ENCODE results near the gene CARD11. TPM values are rescaled to one million over a fixed set of nuclear protein-coding genes. Genes with fewer than 3 reads are reported as not detected.

Gene CARD11
- polyA plus RNA-seq, 4 donors: 0.67 to 5.4 (median 3.2) TPM

DNA sequence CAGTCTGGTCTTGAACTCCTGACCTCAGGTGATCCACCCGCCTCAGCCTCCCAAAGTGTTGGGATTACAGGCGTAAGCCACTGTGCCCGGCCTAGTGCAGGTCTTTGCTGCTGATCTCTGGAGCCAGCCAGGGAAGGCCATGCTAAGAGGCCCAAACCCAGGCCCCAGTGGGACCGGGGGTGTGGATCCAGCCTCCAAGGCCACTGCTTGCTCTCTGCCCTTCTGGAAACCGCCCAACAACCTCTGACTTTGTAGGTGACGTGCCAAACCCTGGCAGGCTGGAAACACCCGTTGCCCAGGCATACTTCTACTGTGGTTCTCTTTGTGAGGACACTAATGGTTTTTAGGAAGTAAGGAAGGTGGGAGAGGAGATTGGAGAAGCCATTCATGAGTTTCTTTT lies 116.1 kb downstream of the CARD11 start:
- DNase-seq (peak in 1 of 2 donors; percentile 10), FAIRE-seq (no peak)
- Histone ChIP-seq H3K9me3 (ENCODE audit: control insufficient read depth in 2 of 2, insufficient read depth in 1 of 2, low read depth in 1 of 2, low read length in 1 of 2) (no peaks in the 10 kb centered on the region), H3K27me3 (ENCODE audit: control insufficient read depth in 3 of 3, insufficient read depth in 3 of 3, low read length in 3 of 3) (no peaks in the 10 kb centered on the region), H3K36me3 (ENCODE audit: control insufficient read depth in 3 of 3, insufficient read depth in 2 of 3, low read depth in 1 of 3, low read length in 3 of 3) (peaks cover 0 to 5% (median 0%) of the 10 kb centered on the region in 3 donors), H3K4me3 (ENCODE audit: low read depth in 1 of 3, low read length in 3 of 3) (no peak overlapping the region), H3K4me1 (ENCODE audit: control insufficient read depth in 3 of 3, insufficient read depth in 2 of 3, low read depth in 1 of 3, low read length in 2 of 3) (peaks cover 0 to 3% (median 0%) of the 10 kb centered on the region in 3 donors), H3K27ac (ENCODE audit: low read depth in 1 of 3, low read length in 2 of 3) (no peak overlapping the region)
- WGBS, 3 donors: 44 to 75% (median 63%) methylated on average over 7 of the region's 7 CpGs

GRCh38 chr7:2926896-2927405 lies 116.7 kb downstream of the CARD11 start:
- DNase-seq (no peak), FAIRE-seq (no peak)
- peaks cover 0 to 3% (median 0%) of the 10 kb centered on the region in 3 donors for H3K4me1 ChIP-seq (ENCODE audit: control insufficient read depth in 3 of 3, insufficient read depth in 2 of 3, low read depth in 1 of 3, low read length in 2 of 3)
- peaks cover 0 to 5% (median 0%) of the 10 kb centered on the region in 3 donors for H3K36me3 ChIP-seq (ENCODE audit: control insufficient read depth in 3 of 3, insufficient read depth in 2 of 3, low read depth in 1 of 3, low read length in 3 of 3)
- H3K27me3 ChIP-seq (ENCODE audit: control insufficient read depth in 3 of 3, insufficient read depth in 3 of 3, low read length in 3 of 3): no peaks in the 10 kb centered on the region
- no peak overlapping the region for H3K4me3 ChIP-seq (ENCODE audit: low read depth in 1 of 3, low read length in 3 of 3)
- no peaks in the 10 kb centered on the region for H3K9me3 ChIP-seq (ENCODE audit: control insufficient read depth in 2 of 2, insufficient read depth in 1 of 2, low read depth in 1 of 2, low read length in 1 of 2)
- H3K27ac ChIP-seq (ENCODE audit: low read depth in 1 of 3, low read length in 2 of 3): no peak overlapping the region
- WGBS, 3 donors: 82 to 83% (median 82%) methylated on average over 8 of the region's 8 CpGs

- DNase-seq (no peak), FAIRE-seq (no peak)
- peaks cover 0 to 3% (median 0%) of the 10 kb centered on the region in 3 donors for H3K4me1 ChIP-seq (ENCODE audit: control insufficient read depth in 3 of 3, insufficient read depth in 2 of 3, low read depth in 1 of 3, low read length in 2 of 3)
- H3K4me3 ChIP-seq (ENCODE audit: low read depth in 1 of 3, low read length in 3 of 3): no peak overlapping the region
- H3K27ac ChIP-seq (ENCODE audit: low read depth in 1 of 3, low read length in 2 of 3): no peak overlapping the region
- 91 to 93% (median 91%) methylated on average over 18 of the region's 18 CpGs for WGBS, 3 donors
- H3K9me3 ChIP-seq (ENCODE audit: control insufficient read depth in 2 of 2, insufficient read depth in 1 of 2, low read depth in 1 of 2, low read length in 1 of 2): no peaks in the 10 kb centered on the region
- H3K27me3 ChIP-seq (ENCODE audit: control insufficient read depth in 3 of 3, insufficient read depth in 3 of 3, low read length in 3 of 3): no peaks in the 10 kb centered on the region
- peaks cover 0 to 5% (median 0%) of the 10 kb centered on the region in 3 donors for H3K36me3 ChIP-seq (ENCODE audit: control insufficient read depth in 3 of 3, insufficient read depth in 2 of 3, low read depth in 1 of 3, low read length in 3 of 3)
These were observed 117.4 kb downstream of the CARD11 start for GRCh38 chr7:2926120-2926895.

- WGBS, 3 donors: 75 to 79% (median 78%) methylated on average over 22 of the region's 22 CpGs
- Histone ChIP-seq H3K36me3 (ENCODE audit: control insufficient read depth in 3 of 3, insufficient read depth in 2 of 3, low read depth in 1 of 3, low read length in 3 of 3) (peaks cover 0 to 5% (median 0%) of the 10 kb centered on the region in 3 donors), H3K4me1 (ENCODE audit: control insufficient read depth in 3 of 3, insufficient read depth in 2 of 3, low read depth in 1 of 3, low read length in 2 of 3) (peaks cover 0 to 3% (median 0%) of the 10 kb centered on the region in 3 donors), H3K4me3 (ENCODE audit: low read depth in 1 of 3, low read length in 3 of 3) (no peak overlapping the region), H3K27me3 (ENCODE audit: control insufficient read depth in 3 of 3, insufficient read depth in 3 of 3, low read length in 3 of 3) (no peaks in the 10 kb centered on the region), H3K9me3 (ENCODE audit: control insufficient read depth in 2 of 2, insufficient read depth in 1 of 2, low read depth in 1 of 2, low read length in 1 of 2) (no peaks in the 10 kb centered on the region), H3K27ac (ENCODE audit: low read depth in 1 of 3, low read length in 2 of 3) (no peak overlapping the region)
- DNase-seq (no peak), FAIRE-seq (no peak)
These were observed 118.5 kb downstream of the CARD11 start for GRCh38 chr7:2924866-2925840.

DNA sequence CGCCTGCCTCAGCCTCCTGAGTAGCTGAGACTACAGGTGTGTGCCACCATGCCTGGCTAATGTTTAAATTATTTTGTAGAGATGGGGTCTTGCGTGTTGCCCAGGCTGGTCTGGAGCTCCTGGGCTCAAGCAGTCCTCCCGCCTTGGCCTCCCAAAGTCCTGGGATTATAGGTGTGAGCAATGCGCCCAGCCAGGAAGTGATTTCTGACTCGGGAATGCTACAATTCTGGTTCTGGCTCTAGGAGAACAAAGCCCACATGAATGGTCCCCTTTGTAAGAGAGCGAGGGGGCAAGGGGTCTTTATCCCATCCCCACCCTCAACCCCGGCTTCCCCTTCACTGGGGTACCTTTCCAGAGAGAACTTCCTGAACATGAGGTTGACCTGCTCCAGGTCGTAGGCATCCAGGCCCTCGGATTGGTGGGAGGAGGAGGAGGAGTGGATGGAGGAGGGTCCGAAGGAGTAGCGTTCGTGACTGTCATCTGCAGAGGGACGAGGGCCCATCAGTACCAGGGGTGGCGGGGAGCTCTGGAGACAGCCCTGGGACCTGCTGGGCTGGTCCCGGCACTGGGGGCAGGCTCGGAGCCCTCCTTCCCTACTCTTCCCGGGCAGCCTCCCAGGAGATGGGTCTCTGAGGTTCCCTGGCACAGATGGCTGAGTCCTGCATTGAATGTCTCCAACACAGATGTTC lies 119.6 kb downstream of the CARD11 start:
- FAIRE-seq: no peak
- WGBS, 3 donors: 80 to 84% (median 81%) methylated on average over 17 of the region's 17 CpGs
- Histone ChIP-seq H3K27ac (ENCODE audit: low read depth in 1 of 3, low read length in 2 of 3) (no peak overlapping the region), H3K4me3 (ENCODE audit: low read depth in 1 of 3, low read length in 3 of 3) (no peak overlapping the region), H3K36me3 (ENCODE audit: control insufficient read depth in 3 of 3, insufficient read depth in 2 of 3, low read depth in 1 of 3, low read length in 3 of 3) (peaks cover 0 to 7% (median 0%) of the 10 kb centered on the region in 3 donors), H3K9me3 (ENCODE audit: control insufficient read depth in 2 of 2, insufficient read depth in 1 of 2, low read depth in 1 of 2, low read length in 1 of 2) (peaks cover 0 to 2% of the 10 kb centered on the region in 2 donors), H3K4me1 (ENCODE audit: control insufficient read depth in 3 of 3, insufficient read depth in 2 of 3, low read depth in 1 of 3, low read length in 2 of 3) (peaks cover 0 to under 1% (median 0%) of the 10 kb centered on the region in 3 donors), H3K27me3 (ENCODE audit: control insufficient read depth in 3 of 3, insufficient read depth in 3 of 3, low read length in 3 of 3) (no peaks in the 10 kb centered on the region)
- DNase-seq: no peak

DNA sequence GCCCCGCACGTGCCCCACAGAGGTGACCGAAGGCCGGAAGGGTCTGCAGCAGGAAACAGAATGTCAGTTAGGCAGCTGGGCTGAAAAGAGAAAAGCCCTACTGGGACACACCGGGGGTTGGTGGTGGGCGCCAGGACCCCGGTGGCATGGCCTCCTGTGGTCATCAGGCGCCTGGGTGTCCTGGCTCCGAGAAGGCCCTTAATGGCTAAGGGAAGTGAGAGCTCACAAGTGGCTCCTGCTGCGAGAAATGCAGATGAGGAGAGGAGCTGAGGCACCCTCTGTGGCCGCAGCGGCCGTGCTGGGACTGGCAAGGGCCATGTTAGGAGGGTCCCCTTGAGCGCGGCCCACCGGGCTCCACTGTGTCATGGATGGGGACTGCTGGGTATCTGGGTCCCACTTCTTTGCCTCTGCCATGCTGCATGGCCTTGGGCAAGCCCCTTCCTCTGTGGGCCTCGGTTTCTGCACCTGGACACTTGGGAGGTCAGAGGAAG lies 120.3 kb downstream of the CARD11 start:
- Histone ChIP-seq H3K9me3 (ENCODE audit: control insufficient read depth in 2 of 2, insufficient read depth in 1 of 2, low read depth in 1 of 2, low read length in 1 of 2) (peaks cover 0 to 2% of the 10 kb centered on the region in 2 donors), H3K4me3 (ENCODE audit: low read depth in 1 of 3, low read length in 3 of 3) (no peak overlapping the region), H3K36me3 (ENCODE audit: control insufficient read depth in 3 of 3, insufficient read depth in 2 of 3, low read depth in 1 of 3, low read length in 3 of 3) (peaks cover 0 to 13% (median 0%) of the 10 kb centered on the region in 3 donors), H3K27ac (ENCODE audit: low read depth in 1 of 3, low read length in 2 of 3) (no peak overlapping the region), H3K4me1 (ENCODE audit: control insufficient read depth in 3 of 3, insufficient read depth in 2 of 3, low read depth in 1 of 3, low read length in 2 of 3) (no peaks in the 10 kb centered on the region), H3K27me3 (ENCODE audit: control insufficient read depth in 3 of 3, insufficient read depth in 3 of 3, low read length in 3 of 3) (no peaks in the 10 kb centered on the region)
- FAIRE-seq: no peak
- WGBS, 3 donors: 95 to 98% (median 95%) methylated on average over 14 to 17 of the region's 17 CpGs
- no peak for DNase-seq

DNA sequence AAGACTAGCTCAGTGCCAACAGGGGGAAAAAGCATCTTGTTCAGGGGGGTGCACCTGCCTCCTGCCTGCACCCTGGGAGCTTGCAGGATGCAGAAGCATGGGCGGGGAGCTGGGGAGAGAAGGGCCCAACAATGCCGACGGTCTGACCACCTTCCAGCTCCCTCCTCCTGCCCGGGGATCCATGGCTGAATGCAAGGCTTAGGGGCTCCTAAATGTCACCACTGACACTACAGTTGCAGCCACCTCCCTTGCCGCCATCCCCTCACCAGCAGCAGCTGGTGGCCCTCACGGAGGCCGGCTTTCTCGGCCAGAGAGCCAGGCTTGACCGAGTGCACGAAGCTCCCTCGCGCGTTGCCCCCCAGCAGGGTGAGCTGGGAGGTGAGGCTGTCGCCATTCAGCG lies 120.8 kb downstream of the CARD11 start:
- DNase-seq (no peak), FAIRE-seq (no peak)
- Histone ChIP-seq H3K9me3 (ENCODE audit: control insufficient read depth in 2 of 2, insufficient read depth in 1 of 2, low read depth in 1 of 2, low read length in 1 of 2) (peaks cover 0 to 2% of the 10 kb centered on the region in 2 donors), H3K36me3 (ENCODE audit: control insufficient read depth in 3 of 3, insufficient read depth in 2 of 3, low read depth in 1 of 3, low read length in 3 of 3) (peaks cover 0 to 16% (median 0%) of the 10 kb centered on the region in 3 donors), H3K27me3 (ENCODE audit: control insufficient read depth in 3 of 3, insufficient read depth in 3 of 3, low read length in 3 of 3) (no peaks in the 10 kb centered on the region), H3K4me1 (ENCODE audit: control insufficient read depth in 3 of 3, insufficient read depth in 2 of 3, low read depth in 1 of 3, low read length in 2 of 3) (no peaks in the 10 kb centered on the region), H3K4me3 (ENCODE audit: low read depth in 1 of 3, low read length in 3 of 3) (no peak overlapping the region), H3K27ac (ENCODE audit: low read depth in 1 of 3, low read length in 2 of 3) (no peak overlapping the region)
- 86 to 87% (median 86%) methylated on average over 14 to 15 of the region's 15 CpGs for WGBS, 3 donors

Measured in small intestine (tissue), 7 donors.